Ovary (tissue), 9 donors: ENCODE measurements around the gene KIF22. TPM values are rescaled to one million over a fixed set of nuclear protein-coding genes. Genes with fewer than 3 reads are reported as not detected.
A peak's percentile ranks its signal among the peaks of the same experiment; 100 is the strongest.

Source experiments
- DNase-seq, 5 donors: peaks; one replicate each; pipeline ENCODE4 v3.0.0-alpha.2; 2019 to 2020
- H3K27ac ChIP-seq, 2 donors: fragments of 200-600 bp; one replicate each; pipeline versions ENCODE4 v1.5.1 to v1.8.0; 2019 to 2022
- H3K27me3 ChIP-seq: fragments of 200-600 bp; one replicate; pipeline ENCODE4 v1.8.0; 2022
- H3K36me3 ChIP-seq: fragments of 200-600 bp; sonication (generic); one replicate; pipeline ENCODE4 v1.5.1; 2019
- H3K4me1 ChIP-seq: one replicate; pipeline ENCODE4 v1.8.1; 2013; ENCODE audit warnings: mild to moderate bottlenecking, moderate library complexity; ENCODE audit not compliant: insufficient read depth
- H3K4me3 ChIP-seq: fragments of 200-600 bp; sonication (generic); one replicate; pipeline ENCODE4 v1.5.1; 2017
- H3K9me3 ChIP-seq, 2 donors: fragments of 200-600 bp in 1 of 2; sonication (generic) in 1 of 2; one replicate each; pipeline versions ENCODE4 v1.5.1 to v1.8.1; 2013 to 2019; ENCODE audit warnings: mild to moderate bottlenecking in 1 of 2, moderate library complexity in 1 of 2
- CTCF ChIP-seq, 3 donors: fragments of 450-650 bp in 2 of 3; fragments of 200-600 bp in 1 of 3; IDR thresholded peaks; one replicate each; pipeline versions ENCODE4 v1.5.1 to v1.8.0; 2016 to 2022; ENCODE audit warnings: antibody characterized with exemption in 3 of 3, mild to moderate bottlenecking in 1 of 3
- EP300 ChIP-seq: sonication (generic); formaldehyde crosslinking; IDR thresholded peaks from one replicate; pipeline ENCODE4 v1.6.1; 2017; ENCODE audit warnings: antibody characterized with exemption
- POLR2A ChIP-seq: fragments of 450-650 bp; IDR thresholded peaks from one replicate; pipeline ENCODE4 v1.6.1; 2017; ENCODE audit warnings: antibody characterized with exemption, mild to moderate bottlenecking, moderate library complexity
- WGBS, 3 donors: extraction: QIAGEN DNeasy Blood & Tissue Kit in 1 of 3; methylation state at CpG; one replicate each; pipeline versions ENCODE4 v1.1.5 to v1.1.7; 2013 to 2017; 5-methylcytosine and 5-hydroxymethylcytosine counted together
- intact Hi-C, 4 donors: fragments of 100-400 bp; cut with DNase I; formaldehyde crosslinking; loops; one replicate each; pipeline versions ENCODE4 v1.11.0 to v1.15.1; 2022 to 2023
- polyA plus RNA-seq, 2 donors: library from polyadenylated mRNA; stranded (reverse); fragments of 200-250 nt in 1 of 2; fragments of 350-450 nt in 1 of 2; fragmentation: Illumina TruSeq in 1 of 2; extraction: RNeasy Lipid Tissue Mini Kit (QIAGEN cat#74804) in 1 of 2; gene quantifications; one replicate each; pipeline ENCODE4 v1.2.3, GENCODE V29; 2013 to 2014
- total RNA-seq, 7 donors: library from RNA; depleted of rRNA in 2 of 7; stranded (reverse); fragments of >200 nt in 2 of 7; fragmentation: NEBNext Ultra II Directional in 3 of 7; extraction: Animal tissue kit (Norgen Biotek cat#: 25700) in 3 of 7; gene quantifications; one replicate each; pipeline versions ENCODE4 v1.1.0 to v1.2.4, GENCODE V29; 2016 to 2023
- donor health status: DM: no; HTN: no; CAD: no; lungs with moderate emphysema.
- donor health status: DM: no; HTN: no; CAD: no.
- donor health status: Bipolar disorder and iron deficiency.
- donor health status: DM: yes; HTN: yes; CAD: no.
- donor health status: DM: no; HTN: no; CAD: no.
- donor health status: DM: yes; HTN: yes; CAD: no.

The KIF22 gene
- total and polyA plus RNA-seq, 9 donors = 14.4 to 31.0 (median 20.7) TPM

GRCh38 chr16:29818082-29818481, 27.5 kb downstream of the KIF22 start:
- no peaks in the 10 kb centered on the region for H3K36me3 ChIP-seq
- H3K4me3 ChIP-seq = no peak overlapping the region
- H3K9me3 ChIP-seq = no peaks in the 10 kb centered on the region
- DNase-seq = no peak
- 77 to 85% (median 79%) methylated on average over 4 of the region's 4 CpGs for WGBS, 3 donors
- no peaks in the 10 kb centered on the region for H3K27me3 ChIP-seq
- TF ChIP-seq POLR2A (no peak), CTCF (IDR thresholded peaks at IDR 0.05) (no peak), EP300 (no peak)
- intact Hi-C loops = no loop called here
- peaks cover 25% of the 10 kb centered on the region for H3K4me1 ChIP-seq
- H3K27ac ChIP-seq = no peak overlapping the region

GRCh38 chr16:29819506-29819905, 29.0 kb downstream of the KIF22 start:
- TF ChIP-seq CTCF (IDR thresholded peaks at IDR 0.05) (no peak), POLR2A (no peak), EP300 (no peak)
- H3K4me3 ChIP-seq = no peak overlapping the region
- H3K27me3 ChIP-seq = no peaks in the 10 kb centered on the region
- H3K4me1 ChIP-seq = peaks cover 20% of the 10 kb centered on the region
- 58 to 60% (median 60%) methylated on average over 15 of the region's 15 CpGs for WGBS, 3 donors
- no peak for DNase-seq
- no peaks in the 10 kb centered on the region for H3K36me3 ChIP-seq
- intact Hi-C loops = no loop called here
- no peaks in the 10 kb centered on the region for H3K9me3 ChIP-seq
- H3K27ac ChIP-seq = no peak overlapping the region

DNA sequence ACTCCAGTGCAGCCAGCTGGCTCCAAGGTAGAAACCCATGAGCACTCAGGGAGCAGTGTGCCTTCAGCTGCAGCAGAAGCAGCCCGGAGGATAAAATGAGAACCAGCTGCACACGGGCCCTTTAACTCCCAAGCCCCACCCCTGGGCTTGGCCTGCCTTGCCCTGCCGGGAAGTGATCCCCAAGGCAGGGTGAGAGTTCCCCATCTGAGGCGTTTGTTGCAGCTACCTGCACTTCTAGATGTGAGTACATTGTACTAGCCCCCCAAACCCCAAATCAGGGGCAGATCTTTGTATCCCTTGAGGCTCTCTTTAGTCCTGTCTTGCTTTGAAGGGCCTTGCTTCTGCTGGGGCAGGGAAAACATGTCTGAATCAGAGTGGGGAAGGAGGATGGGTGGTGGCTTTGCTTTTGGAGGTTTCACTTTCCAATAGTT, 29.7 kb downstream of the KIF22 start, which contains the start of gene MVP:
Gene MVP, plus strand, starts transcription at position 192 of the 431 bp plus-strand sequence. CDS start 10,088 bp downstream, outside the sequence.
- intact Hi-C loops = no loop called here
- H3K36me3 ChIP-seq = no peaks in the 10 kb centered on the region
- H3K4me1 ChIP-seq = peaks cover 20% of the 10 kb centered on the region
- TF ChIP-seq POLR2A = peak; percentile 60
- TF ChIP-seq CTCF (IDR thresholded peaks at IDR 0.05) = no peak
- peak; percentile 55 for TF ChIP-seq EP300
- peak within 1 kb of the TSS; percentile 79 to 94 for H3K27ac ChIP-seq
- no peaks in the 10 kb centered on the region for H3K27me3 ChIP-seq
- H3K4me3 ChIP-seq = peak within 1 kb of the TSS; percentile 71
- WGBS, 3 donors = 0 to 4% (median 0%) methylated on average over 4 of the region's 4 CpGs
- DNase-seq = peak; percentile 68 to 75 (median 70)
- H3K9me3 ChIP-seq = no peaks in the 10 kb centered on the region

GRCh38 chr16:29820730-29821642, 30.4 kb downstream of the KIF22 start:
- peak; percentile 72 to 78 (median 74) for DNase-seq
- TF ChIP-seq POLR2A = no peak
- TF ChIP-seq EP300 = no peak
- TF ChIP-seq CTCF (IDR thresholded peaks at IDR 0.05) = no peak
- no peaks in the 10 kb centered on the region for H3K27me3 ChIP-seq
- intact Hi-C loops = no loop called here
- 12 to 17% (median 15%) methylated on average over 8 to 11 of the region's 11 CpGs for WGBS, 3 donors
- H3K27ac ChIP-seq = peak overlapping the region; percentile 79 to 94
- no peaks in the 10 kb centered on the region for H3K9me3 ChIP-seq
- H3K36me3 ChIP-seq = no peaks in the 10 kb centered on the region
- H3K4me3 ChIP-seq = peak overlapping the region; percentile 71
- H3K4me1 ChIP-seq = peaks cover 27% of the 10 kb centered on the region
